ENCODE results near the gene BORCS8.

BORCS8 gene

GRCh38 chr19:19192078-19192882, at the start of gene BORCS8, which contains the start of gene RFXANK:
Gene BORCS8, minus strand, starts transcription at chr19:19192152. Its CDS starts 35 bp downstream, at chr19:19192117.
Gene RFXANK, plus strand, starts transcription at chr19:19192258. Its CDS starts 1,689 bp downstream, at chr19:19193947.
- no peak for TF ChIP-seq CTCF (IDR thresholded peaks at IDR 0.05)

- TF ChIP-seq CTCF (IDR thresholded peaks at IDR 0.05): no peak
These were observed 48.5 kb upstream of the BORCS8 start for GRCh38 chr19:19240476-19240875.

- no peak for TF ChIP-seq CTCF (IDR thresholded peaks at IDR 0.05)
These were observed 47.7 kb upstream of the BORCS8 start for GRCh38 chr19:19239675-19240074.

- no peak for TF ChIP-seq CTCF (IDR thresholded peaks at IDR 0.05)
These were observed 46.4 kb upstream of the BORCS8 start for GRCh38 chr19:19238126-19238894.

- TF ChIP-seq CTCF (IDR thresholded peaks at IDR 0.05): no peak
These were observed 44.2 kb upstream of the BORCS8 start for GRCh38 chr19:19236173-19236572.

- TF ChIP-seq CTCF (IDR thresholded peaks at IDR 0.05): no peak
These were observed 42.4 kb upstream of the BORCS8 start for GRCh38 chr19:19234220-19234816.

GRCh38 chr19:19232261-19232721, 40.3 kb upstream of the BORCS8 start:
- no peak for TF ChIP-seq CTCF (IDR thresholded peaks at IDR 0.05)
